Peyer's patch (tissue), 4 donors: Measurements from ENCODE around the gene TEAD3.

Experiments
- CTCF ChIP-seq, 6 experiments: fragments of 450-650 bp in 4 of 6; fragments of 200-600 bp in 2 of 6; sonication (generic) in 1 of 6; IDR thresholded peaks; one replicate each; pipeline ENCODE4 v1.5.1; 2017 to 2019; ENCODE audit warnings: antibody characterized with exemption in 6 of 6, mild to moderate bottlenecking in 3 of 6, moderate library complexity in 1 of 6
- POLR2A ChIP-seq, 2 donors: fragments of 450-650 bp; IDR thresholded peaks; one replicate each; pipeline ENCODE4 v1.5.1; 2017; ENCODE audit warnings: antibody characterized with exemption in 2 of 2, mild to moderate bottlenecking in 2 of 2, moderate library complexity in 2 of 2

- no peak for TF ChIP-seq CTCF (IDR thresholded peaks at IDR 0.05)
- TF ChIP-seq POLR2A (IDR thresholded peaks at IDR 0.05): no peak
Observed at GRCh38 chr6:35426074-35426473, 70.8 kb downstream of the TEAD3 start.
